ENCODE results near the gene ATP10A.
A peak's percentile ranks its signal among the peaks of the same experiment; 100 is the strongest.

ATP10A gene

DNA sequence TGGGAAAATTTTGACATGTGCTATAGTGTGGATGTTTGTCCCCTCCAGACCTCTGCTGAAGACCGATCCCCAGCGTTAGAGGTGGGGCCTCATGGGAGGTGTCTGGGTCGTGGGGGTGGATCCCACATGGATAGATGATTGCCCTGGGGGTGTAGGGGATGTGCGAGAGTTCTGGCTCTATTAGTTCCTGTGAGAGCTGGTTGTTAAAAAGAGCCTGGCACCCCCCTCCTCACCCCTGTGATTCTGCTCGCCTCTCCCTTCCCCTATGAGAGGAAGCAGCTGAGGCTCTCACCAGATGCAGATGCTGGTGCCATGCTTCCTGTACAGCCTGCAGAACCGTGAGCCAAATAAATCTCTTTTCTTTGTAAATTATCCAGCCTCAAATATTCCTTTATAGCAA is 67.4 kb downstream of the ATP10A start:
- H3K4me3 ChIP-seq (ENCODE audit: control insufficient read depth in 1 of 7, extremely low read depth in 1 of 7, insufficient read depth in 4 of 7, low read depth in 2 of 7, low read length in 6 of 7), result peak overlapping the region in 3 of 7 experiments; percentile 11 to 20 (median 17)
- ChIA-PET POLR2A (interaction anchor here (1.6 kb wide), 1 partner anchor 12 kb away, joined by 4 read pairs; no protein-coding TSS in a partner anchor), CTCF (interaction anchor here (0.8 kb wide), 1 partner anchor 55 kb away, joined by 3 read pairs; no protein-coding TSS in a partner anchor)
- H3K27me3 ChIP-seq (replicated peaks in 2 of 5; ENCODE audit: control insufficient read depth in 4 of 5, insufficient read depth in 5 of 5, low read length in 4 of 5), result no peaks in the 10 kb centered on the region
- H3K27ac ChIP-seq (ENCODE audit: insufficient read depth in 1 of 2, low read depth in 1 of 2, low read length in 2 of 2, poor library complexity in 1 of 2, severe bottlenecking in 2 of 2), result no peak overlapping the region
- H3K4me1 ChIP-seq (ENCODE audit: control extremely low read depth in 1 of 4, control insufficient read depth in 4 of 4, insufficient read depth in 4 of 4, low read length in 3 of 4), result peaks cover 7 to 99% (median 63%) of the 10 kb centered on the region in 4 experiments
- H3K9me3 ChIP-seq (ENCODE audit: control extremely low read depth in 1 of 5, control insufficient read depth in 4 of 5, insufficient read depth in 2 of 5, low read depth in 1 of 5, low read length in 4 of 5), result no peaks in the 10 kb centered on the region
- DNase-seq, result peak; percentile 47 to 95 (median 93)
- no peaks in the 10 kb centered on the region for H3K36me3 ChIP-seq (ENCODE audit: control insufficient read depth in 4 of 4, insufficient read depth in 4 of 4, low read length in 3 of 4)
- WGBS (ENCODE audit: insufficient coverage), result 0% methylated on average over 1 of the region's 6 CpGs

DNA sequence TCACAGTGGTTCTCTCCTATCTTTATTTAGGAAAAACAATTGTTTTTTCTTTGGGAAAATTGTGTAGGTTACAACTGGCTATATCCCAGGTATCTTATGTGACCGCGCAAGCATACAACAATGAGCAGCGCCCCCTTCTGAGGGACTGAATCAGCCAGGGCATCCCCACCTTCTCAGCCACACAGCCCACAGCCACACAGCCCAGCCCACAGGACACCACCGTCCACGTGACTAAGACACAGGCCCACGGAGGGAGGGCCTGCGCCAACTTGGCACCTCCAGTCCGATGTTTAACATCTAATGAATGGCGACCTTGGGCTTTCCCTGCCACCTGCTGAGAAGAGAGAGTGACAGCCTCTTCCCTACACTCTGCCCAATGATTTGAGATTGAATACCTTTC is 68.1 kb downstream of the ATP10A start:
- DNase-seq, result no peak
- Histone ChIP-seq H3K27me3 (replicated peaks in 2 of 5; ENCODE audit: control insufficient read depth in 4 of 5, insufficient read depth in 5 of 5, low read length in 4 of 5) (no peaks in the 10 kb centered on the region), H3K27ac (ENCODE audit: insufficient read depth in 1 of 2, low read depth in 1 of 2, low read length in 2 of 2, poor library complexity in 1 of 2, severe bottlenecking in 2 of 2) (no peak overlapping the region), H3K9me3 (ENCODE audit: control extremely low read depth in 1 of 5, control insufficient read depth in 4 of 5, insufficient read depth in 2 of 5, low read depth in 1 of 5, low read length in 4 of 5) (no peaks in the 10 kb centered on the region), H3K4me3 (ENCODE audit: control insufficient read depth in 1 of 7, extremely low read depth in 1 of 7, insufficient read depth in 4 of 7, low read depth in 2 of 7, low read length in 6 of 7) (no peak overlapping the region), H3K4me1 (ENCODE audit: control extremely low read depth in 1 of 4, control insufficient read depth in 4 of 4, insufficient read depth in 4 of 4, low read length in 3 of 4) (peaks cover 7 to 99% (median 57%) of the 10 kb centered on the region in 4 experiments), H3K36me3 (ENCODE audit: control insufficient read depth in 4 of 4, insufficient read depth in 4 of 4, low read length in 3 of 4) (no peaks in the 10 kb centered on the region)
- 71% methylated on average over 5 of the region's 9 CpGs for WGBS (ENCODE audit: insufficient coverage)
- POLR2A ChIA-PET, result no interaction called here
- CTCF ChIA-PET, result interaction anchor here (0.8 kb wide), 1 partner anchor 54 kb away, joined by 3 read pairs; no protein-coding TSS in a partner anchor

DNA sequence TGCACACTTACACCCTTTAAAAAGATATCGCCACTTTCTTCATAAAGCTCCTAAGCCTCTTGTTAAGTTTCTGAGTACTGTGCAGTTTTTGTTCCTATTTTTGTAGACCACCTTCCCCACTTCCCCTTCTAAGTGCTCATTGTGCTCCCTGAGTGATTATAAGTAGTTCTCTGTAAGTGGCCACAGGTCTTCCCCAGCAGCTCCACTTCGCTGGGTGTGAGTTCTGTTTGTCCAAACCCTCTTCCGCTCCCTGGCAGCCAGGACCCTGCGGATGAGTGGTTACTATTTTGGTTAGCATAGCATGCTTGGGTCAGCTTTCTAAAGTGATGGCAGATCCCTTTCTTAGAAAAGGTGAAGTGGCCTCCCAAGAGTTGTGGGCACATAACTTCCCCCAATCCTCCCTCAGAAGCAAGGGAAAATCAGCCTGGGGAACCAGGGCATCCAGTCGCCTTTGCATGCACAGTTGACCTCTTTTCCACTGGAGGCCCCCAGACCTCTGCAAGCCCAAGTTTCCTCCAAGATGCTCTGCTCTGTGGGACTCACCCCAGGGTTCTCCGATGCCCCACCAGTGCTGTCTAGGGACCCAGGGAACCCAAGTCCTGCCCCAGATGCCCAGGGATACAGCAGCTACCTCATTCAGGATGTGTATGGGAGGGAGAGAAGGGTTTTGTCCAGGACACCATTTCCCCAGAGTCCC is 69.6 kb downstream of the ATP10A start:
- Histone ChIP-seq H3K4me1 (ENCODE audit: control extremely low read depth in 1 of 4, control insufficient read depth in 4 of 4, insufficient read depth in 4 of 4, low read length in 3 of 4) (peaks cover 7 to 92% (median 43%) of the 10 kb centered on the region in 4 experiments), H3K27me3 (replicated peaks in 2 of 5; ENCODE audit: control insufficient read depth in 4 of 5, insufficient read depth in 5 of 5, low read length in 4 of 5) (no peaks in the 10 kb centered on the region), H3K9me3 (ENCODE audit: control extremely low read depth in 1 of 5, control insufficient read depth in 4 of 5, insufficient read depth in 2 of 5, low read depth in 1 of 5, low read length in 4 of 5) (no peaks in the 10 kb centered on the region), H3K4me3 (ENCODE audit: control insufficient read depth in 1 of 7, extremely low read depth in 1 of 7, insufficient read depth in 4 of 7, low read depth in 2 of 7, low read length in 6 of 7) (peak overlapping the region in 2 of 7 experiments; percentile 38 to 49), H3K36me3 (ENCODE audit: control insufficient read depth in 4 of 4, insufficient read depth in 4 of 4, low read length in 3 of 4) (no peaks in the 10 kb centered on the region), H3K27ac (ENCODE audit: insufficient read depth in 1 of 2, low read depth in 1 of 2, low read length in 2 of 2, poor library complexity in 1 of 2, severe bottlenecking in 2 of 2) (no peak overlapping the region)
- WGBS (ENCODE audit: insufficient coverage), result 46% methylated on average over 4 of the region's 6 CpGs
- peak in 2 of 3 donors; percentile 68 to 70 for DNase-seq
- POLR2A ChIA-PET, result no interaction called here
- CTCF ChIA-PET, result interaction anchor here (1.1 to 1.8 kb wide), 2 partner anchors 10 to 12 kb away, joined by 3 to 6 read pairs; no protein-coding TSS in a partner anchor

DNA sequence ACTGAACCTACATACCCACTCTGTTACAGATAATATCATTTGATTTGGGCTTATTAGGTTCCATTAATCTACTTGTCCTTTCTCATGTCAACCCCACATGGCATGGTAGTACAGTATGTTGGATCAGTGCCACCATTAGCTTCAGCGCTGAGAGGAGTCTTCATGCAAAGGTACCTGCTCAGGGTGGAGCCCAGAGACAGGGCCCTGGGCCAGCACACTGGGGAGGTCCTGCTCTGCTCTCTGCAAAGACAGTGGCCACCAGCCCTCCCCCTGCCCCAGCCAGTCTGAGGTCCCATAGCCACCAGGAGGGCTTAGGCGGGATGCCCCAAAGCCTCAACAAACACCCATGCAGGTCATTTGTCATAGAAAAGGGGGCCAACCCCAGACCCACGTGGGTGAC is 71.0 kb downstream of the ATP10A start:
- ChIA-PET POLR2A (no interaction called here), CTCF (interaction anchor here (1.8 kb wide), 1 partner anchor 8 kb away, joined by 6 read pairs; no protein-coding TSS in a partner anchor)
- Histone ChIP-seq H3K27ac (ENCODE audit: insufficient read depth in 1 of 2, low read depth in 1 of 2, low read length in 2 of 2, poor library complexity in 1 of 2, severe bottlenecking in 2 of 2) (no peak overlapping the region), H3K9me3 (ENCODE audit: control extremely low read depth in 1 of 5, control insufficient read depth in 4 of 5, insufficient read depth in 2 of 5, low read depth in 1 of 5, low read length in 4 of 5) (no peaks in the 10 kb centered on the region), H3K27me3 (replicated peaks in 2 of 5; ENCODE audit: control insufficient read depth in 4 of 5, insufficient read depth in 5 of 5, low read length in 4 of 5) (no peaks in the 10 kb centered on the region), H3K4me3 (ENCODE audit: control insufficient read depth in 1 of 7, extremely low read depth in 1 of 7, insufficient read depth in 4 of 7, low read depth in 2 of 7, low read length in 6 of 7) (no peak overlapping the region), H3K4me1 (ENCODE audit: control extremely low read depth in 1 of 4, control insufficient read depth in 4 of 4, insufficient read depth in 4 of 4, low read length in 3 of 4) (peaks cover 4 to 90% (median 35%) of the 10 kb centered on the region in 4 experiments), H3K36me3 (ENCODE audit: control insufficient read depth in 4 of 4, insufficient read depth in 4 of 4, low read length in 3 of 4) (no peaks in the 10 kb centered on the region)
- no peak for DNase-seq
- 83% methylated on average over 2 of the region's 3 CpGs for WGBS (ENCODE audit: insufficient coverage)

DNA sequence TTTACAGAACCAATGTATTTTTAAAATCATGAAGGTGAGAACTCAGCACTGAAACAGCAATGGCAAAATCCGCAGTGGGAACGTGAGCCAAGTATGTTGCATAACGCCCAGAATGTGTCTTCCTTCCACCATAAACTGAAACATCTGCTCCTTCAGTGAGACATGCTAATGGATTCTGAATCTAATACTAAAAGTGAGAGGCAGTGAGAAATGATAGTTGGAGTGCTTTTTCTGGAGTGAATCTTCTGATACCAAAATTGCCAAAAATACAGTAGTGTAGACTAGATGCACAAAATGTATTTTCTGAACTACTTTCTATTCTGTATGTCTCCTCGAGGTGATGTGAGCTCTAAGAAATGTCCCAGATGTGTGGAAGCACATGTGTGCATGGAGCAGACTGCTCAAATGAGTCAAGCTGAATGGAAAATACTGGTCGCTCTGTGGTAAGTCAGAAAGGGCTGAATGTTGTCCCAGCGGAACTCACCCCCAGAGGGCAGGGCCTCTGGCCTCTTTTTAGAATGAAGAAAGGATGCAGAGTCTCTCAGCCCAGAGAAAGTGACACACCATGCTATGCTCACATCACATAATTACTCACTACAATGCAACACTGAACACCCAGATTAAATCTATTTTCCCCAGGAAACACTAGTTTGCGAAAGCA is 73.0 kb downstream of the ATP10A start:
- no peak for DNase-seq
- Histone ChIP-seq H3K9me3 (ENCODE audit: control extremely low read depth in 1 of 5, control insufficient read depth in 4 of 5, insufficient read depth in 2 of 5, low read depth in 1 of 5, low read length in 4 of 5) (no peaks in the 10 kb centered on the region), H3K27me3 (replicated peaks in 2 of 5; ENCODE audit: control insufficient read depth in 4 of 5, insufficient read depth in 5 of 5, low read length in 4 of 5) (no peaks in the 10 kb centered on the region), H3K4me1 (ENCODE audit: control extremely low read depth in 1 of 4, control insufficient read depth in 4 of 4, insufficient read depth in 4 of 4, low read length in 3 of 4) (peaks cover under 1 to 82% (median 27%) of the 10 kb centered on the region in 4 experiments), H3K4me3 (ENCODE audit: control insufficient read depth in 1 of 7, extremely low read depth in 1 of 7, insufficient read depth in 4 of 7, low read depth in 2 of 7, low read length in 6 of 7) (no peak overlapping the region), H3K27ac (ENCODE audit: insufficient read depth in 1 of 2, low read depth in 1 of 2, low read length in 2 of 2, poor library complexity in 1 of 2, severe bottlenecking in 2 of 2) (no peak overlapping the region), H3K36me3 (ENCODE audit: control insufficient read depth in 4 of 4, insufficient read depth in 4 of 4, low read length in 3 of 4) (no peaks in the 10 kb centered on the region)
- ChIA-PET POLR2A (interaction anchor here (0.6 kb wide), 1 partner anchor 360 kb away, joined by 3 read pairs; no protein-coding TSS in a partner anchor), CTCF (no interaction called here)
- WGBS (ENCODE audit: insufficient coverage), result 88% methylated on average over 3 of the region's 7 CpGs

DNA sequence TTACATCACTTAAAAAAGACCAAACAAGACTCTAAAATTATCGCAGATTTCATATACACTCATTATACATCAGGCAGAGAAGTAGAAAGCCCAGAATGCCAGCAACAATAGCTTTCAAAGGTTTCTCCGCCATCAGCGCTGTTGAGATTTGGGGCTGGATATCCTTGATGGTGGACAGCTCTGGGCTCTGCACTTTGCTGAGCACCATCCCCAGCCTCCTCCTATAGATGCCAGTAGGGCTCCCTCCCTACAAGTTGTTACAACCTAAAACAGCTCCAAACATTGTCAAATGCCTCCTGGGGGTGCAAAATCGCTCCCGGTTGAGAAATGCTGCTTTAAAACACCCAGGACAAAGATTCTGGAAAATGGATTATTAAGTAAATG is 73.5 kb downstream of the ATP10A start:
- ChIA-PET CTCF (interaction anchor here (0.6 kb wide), 1 partner anchor 38 kb away, joined by 3 read pairs; no protein-coding TSS in a partner anchor), POLR2A (interaction anchor here (0.6 kb wide), 1 partner anchor 359 kb away, joined by 3 read pairs; no protein-coding TSS in a partner anchor)
- Histone ChIP-seq H3K27me3 (replicated peaks in 2 of 5; ENCODE audit: control insufficient read depth in 4 of 5, insufficient read depth in 5 of 5, low read length in 4 of 5) (no peaks in the 10 kb centered on the region), H3K27ac (ENCODE audit: insufficient read depth in 1 of 2, low read depth in 1 of 2, low read length in 2 of 2, poor library complexity in 1 of 2, severe bottlenecking in 2 of 2) (no peak overlapping the region), H3K4me1 (ENCODE audit: control extremely low read depth in 1 of 4, control insufficient read depth in 4 of 4, insufficient read depth in 4 of 4, low read length in 3 of 4) (peaks cover 0 to 81% (median 24%) of the 10 kb centered on the region in 4 experiments), H3K4me3 (ENCODE audit: control insufficient read depth in 1 of 7, extremely low read depth in 1 of 7, insufficient read depth in 4 of 7, low read depth in 2 of 7, low read length in 6 of 7) (no peak overlapping the region), H3K9me3 (ENCODE audit: control extremely low read depth in 1 of 5, control insufficient read depth in 4 of 5, insufficient read depth in 2 of 5, low read depth in 1 of 5, low read length in 4 of 5) (no peaks in the 10 kb centered on the region), H3K36me3 (ENCODE audit: control insufficient read depth in 4 of 4, insufficient read depth in 4 of 4, low read length in 3 of 4) (no peaks in the 10 kb centered on the region)
- DNase-seq, result no peak
- 95% methylated on average over 4 of the region's 5 CpGs for WGBS (ENCODE audit: insufficient coverage)

DNA sequence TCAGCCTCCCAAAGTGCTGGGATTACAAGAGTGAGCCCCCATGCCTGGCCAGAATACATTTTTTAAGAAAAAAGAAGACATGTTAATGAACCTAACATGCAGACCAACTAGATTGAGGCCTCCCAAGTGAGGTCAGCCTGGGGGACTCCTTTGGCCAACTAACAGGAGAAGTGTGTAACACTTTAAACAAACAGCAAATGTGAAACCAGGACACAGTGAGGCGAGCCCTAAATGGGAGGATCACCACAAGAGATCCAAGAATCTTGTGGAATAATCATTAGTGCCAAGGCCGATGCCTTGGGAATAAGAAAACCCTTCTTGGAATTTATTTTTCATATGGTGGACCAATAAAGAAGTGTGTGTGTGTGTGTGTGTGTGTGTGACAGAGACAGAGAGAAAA is 73.9 kb downstream of the ATP10A start:
- 100% methylated on average over 1 of the region's 2 CpGs for WGBS (ENCODE audit: insufficient coverage)
- no peaks in the 10 kb centered on the region for H3K27me3 ChIP-seq (replicated peaks in 2 of 5; ENCODE audit: control insufficient read depth in 4 of 5, insufficient read depth in 5 of 5, low read length in 4 of 5)
- no peaks in the 10 kb centered on the region for H3K36me3 ChIP-seq (ENCODE audit: control insufficient read depth in 4 of 4, insufficient read depth in 4 of 4, low read length in 3 of 4)
- no peaks in the 10 kb centered on the region for H3K9me3 ChIP-seq (ENCODE audit: control extremely low read depth in 1 of 5, control insufficient read depth in 4 of 5, insufficient read depth in 2 of 5, low read depth in 1 of 5, low read length in 4 of 5)
- no peak overlapping the region for H3K27ac ChIP-seq (ENCODE audit: insufficient read depth in 1 of 2, low read depth in 1 of 2, low read length in 2 of 2, poor library complexity in 1 of 2, severe bottlenecking in 2 of 2)
- peaks cover 0 to 79% (median 24%) of the 10 kb centered on the region in 4 experiments for H3K4me1 ChIP-seq (ENCODE audit: control extremely low read depth in 1 of 4, control insufficient read depth in 4 of 4, insufficient read depth in 4 of 4, low read length in 3 of 4)
- ChIA-PET POLR2A (interaction anchor here (0.6 kb wide), 1 partner anchor 359 kb away, joined by 3 read pairs; no protein-coding TSS in a partner anchor), CTCF (interaction anchor here (0.6 kb wide), 1 partner anchor 38 kb away, joined by 3 read pairs; no protein-coding TSS in a partner anchor)
- H3K4me3 ChIP-seq (ENCODE audit: control insufficient read depth in 1 of 7, extremely low read depth in 1 of 7, insufficient read depth in 4 of 7, low read depth in 2 of 7, low read length in 6 of 7), result no peak overlapping the region
- no peak for DNase-seq
